HG03060 (cell line): ENCODE measurements around the gene ADAMTS17.

ENCODE experiments used
- ATAC-seq: cut with Tn5 transposase; IDR thresholded peaks from one replicate; pipeline ENCODE4 v1.9.1; 2021; ENCODE audit warnings: low read depth, moderate number of reproducible peaks; ENCODE audit not compliant: unreplicated experiment

ADAMTS17 gene

GRCh38 chr15:100042558-100042957 lies 299.2 kb downstream of the ADAMTS17 start:
- no peak for ATAC-seq

- no peak for ATAC-seq
These were observed 300.5 kb downstream of the ADAMTS17 start for GRCh38 chr15:100041127-100041828.

- no peak for ATAC-seq
These were observed 301.8 kb downstream of the ADAMTS17 start for GRCh38 chr15:100039994-100040393.

- ATAC-seq: no peak
These were observed 303.0 kb downstream of the ADAMTS17 start for GRCh38 chr15:100038736-100039135.

GRCh38 chr15:100037901-100038300 lies 303.9 kb downstream of the ADAMTS17 start:
- ATAC-seq: no peak

GRCh38 chr15:100036015-100036414 lies 305.8 kb downstream of the ADAMTS17 start:
- ATAC-seq: no peak

- ATAC-seq: no peak
These were observed 307.6 kb downstream of the ADAMTS17 start for GRCh38 chr15:100034191-100034590.

- no peak for ATAC-seq
These were observed 308.5 kb downstream of the ADAMTS17 start for GRCh38 chr15:100033140-100033857.

GRCh38 chr15:100032358-100033085 lies 309.3 kb downstream of the ADAMTS17 start:
- no peak for ATAC-seq

GRCh38 chr15:100031665-100032357 lies 310.0 kb downstream of the ADAMTS17 start:
- no peak for ATAC-seq

- ATAC-seq: no peak
These were observed 311.1 kb downstream of the ADAMTS17 start for GRCh38 chr15:100030586-100031229.

GRCh38 chr15:100029868-100030479 lies 311.8 kb downstream of the ADAMTS17 start:
- no peak for ATAC-seq

GRCh38 chr15:100029045-100029444 lies 312.7 kb downstream of the ADAMTS17 start:
- no peak for ATAC-seq

GRCh38 chr15:100026041-100026440 lies 315.7 kb downstream of the ADAMTS17 start:
- no peak for ATAC-seq

GRCh38 chr15:100022806-100023205 lies 319.0 kb downstream of the ADAMTS17 start:
- no peak for ATAC-seq

- ATAC-seq: no peak
These were observed 319.4 kb downstream of the ADAMTS17 start for GRCh38 chr15:100022391-100022790.

GRCh38 chr15:100021653-100022052 lies 320.1 kb downstream of the ADAMTS17 start:
- no peak for ATAC-seq

GRCh38 chr15:100020614-100021013 lies 321.2 kb downstream of the ADAMTS17 start:
- no peak for ATAC-seq

- no peak for ATAC-seq
These were observed 321.6 kb downstream of the ADAMTS17 start for GRCh38 chr15:100020189-100020588.

- ATAC-seq: no peak
These were observed 322.2 kb downstream of the ADAMTS17 start for GRCh38 chr15:100019601-100020000.
